GM12874 (cell line): ENCODE results near the gene RBM4B.

ENCODE experiments used
- TF ChIP-seq, protein P1 (sequence below): IDR thresholded peaks from 2 replicates; pipeline ENCODE4 v1.5.1; 2011; ENCODE audit warnings: low read depth, mild to moderate bottlenecking, control low read depth, low read length, moderate library complexity; ENCODE audit not compliant: insufficient read depth

The RBM4B gene, protein sequence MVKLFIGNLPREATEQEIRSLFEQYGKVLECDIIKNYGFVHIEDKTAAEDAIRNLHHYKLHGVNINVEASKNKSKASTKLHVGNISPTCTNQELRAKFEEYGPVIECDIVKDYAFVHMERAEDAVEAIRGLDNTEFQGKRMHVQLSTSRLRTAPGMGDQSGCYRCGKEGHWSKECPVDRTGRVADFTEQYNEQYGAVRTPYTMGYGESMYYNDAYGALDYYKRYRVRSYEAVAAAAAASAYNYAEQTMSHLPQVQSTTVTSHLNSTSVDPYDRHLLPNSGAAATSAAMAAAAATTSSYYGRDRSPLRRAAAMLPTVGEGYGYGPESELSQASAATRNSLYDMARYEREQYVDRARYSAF

DNA sequence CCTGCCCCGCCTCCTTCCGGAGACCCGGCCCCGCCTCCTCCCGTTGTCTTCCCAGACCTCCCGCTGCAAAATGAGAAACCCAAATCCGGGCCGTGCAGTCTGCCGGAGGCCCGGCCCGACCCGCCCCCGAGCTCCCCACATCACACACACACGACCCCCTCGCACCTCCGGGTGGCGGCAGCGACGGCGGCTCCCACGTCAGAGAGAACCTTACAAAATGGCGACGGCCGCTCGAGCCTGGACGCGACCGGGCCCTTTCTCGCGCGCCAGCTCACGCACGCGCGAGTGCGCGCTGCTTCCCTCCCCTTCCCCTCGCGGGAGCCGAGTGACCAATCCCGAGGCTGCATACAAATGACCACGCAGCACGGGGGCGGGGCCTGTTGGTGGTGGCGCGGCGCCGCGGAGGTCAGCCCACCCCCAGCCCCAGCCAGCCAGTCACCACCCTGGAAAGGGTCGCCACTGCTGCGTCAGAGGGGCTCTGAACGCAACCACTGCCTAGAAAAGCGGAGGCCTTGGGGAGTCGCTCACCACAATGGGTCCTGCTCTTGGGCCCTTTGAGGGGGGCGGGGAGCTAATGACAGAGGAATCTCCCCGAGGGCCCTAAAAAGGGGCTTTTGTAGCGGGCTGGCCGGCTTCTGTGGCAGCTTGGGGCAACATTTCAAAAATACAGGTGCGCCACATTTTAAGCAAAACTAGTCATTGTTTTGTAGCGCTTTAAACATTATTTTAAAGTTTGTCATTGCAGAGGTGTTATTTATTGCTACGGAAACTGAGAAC is at the start of gene RBM4B:
Gene RBM4B, minus strand, starts transcription at position 289 of the 777 bp plus-strand sequence. CDS start 808 bp downstream, outside the sequence.
- TF ChIP-seq, protein P1, sequence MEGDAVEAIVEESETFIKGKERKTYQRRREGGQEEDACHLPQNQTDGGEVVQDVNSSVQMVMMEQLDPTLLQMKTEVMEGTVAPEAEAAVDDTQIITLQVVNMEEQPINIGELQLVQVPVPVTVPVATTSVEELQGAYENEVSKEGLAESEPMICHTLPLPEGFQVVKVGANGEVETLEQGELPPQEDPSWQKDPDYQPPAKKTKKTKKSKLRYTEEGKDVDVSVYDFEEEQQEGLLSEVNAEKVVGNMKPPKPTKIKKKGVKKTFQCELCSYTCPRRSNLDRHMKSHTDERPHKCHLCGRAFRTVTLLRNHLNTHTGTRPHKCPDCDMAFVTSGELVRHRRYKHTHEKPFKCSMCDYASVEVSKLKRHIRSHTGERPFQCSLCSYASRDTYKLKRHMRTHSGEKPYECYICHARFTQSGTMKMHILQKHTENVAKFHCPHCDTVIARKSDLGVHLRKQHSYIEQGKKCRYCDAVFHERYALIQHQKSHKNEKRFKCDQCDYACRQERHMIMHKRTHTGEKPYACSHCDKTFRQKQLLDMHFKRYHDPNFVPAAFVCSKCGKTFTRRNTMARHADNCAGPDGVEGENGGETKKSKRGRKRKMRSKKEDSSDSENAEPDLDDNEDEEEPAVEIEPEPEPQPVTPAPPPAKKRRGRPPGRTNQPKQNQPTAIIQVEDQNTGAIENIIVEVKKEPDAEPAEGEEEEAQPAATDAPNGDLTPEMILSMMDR = no peak

DNA sequence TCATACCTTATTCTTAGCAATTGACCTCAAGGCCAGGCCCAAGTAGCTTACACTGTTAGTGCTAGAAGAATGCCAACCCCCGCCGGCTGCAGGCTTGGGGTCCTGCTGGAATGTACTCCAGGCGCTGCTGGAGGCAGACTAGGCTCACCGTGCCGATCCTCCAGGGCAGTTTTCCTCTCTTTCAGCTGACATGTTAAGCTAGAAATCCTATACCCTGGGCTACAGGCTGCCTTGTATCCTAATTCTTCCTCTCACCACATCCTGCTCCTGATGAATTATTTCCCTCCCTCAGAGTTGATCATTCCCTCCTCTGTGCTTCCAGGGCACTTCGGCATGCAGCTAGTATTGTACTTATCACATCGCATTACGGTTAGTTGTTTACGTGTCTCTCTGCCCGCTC is 48.0 kb upstream of the RBM4B start:
- TF ChIP-seq, protein P1 = no peak

DNA sequence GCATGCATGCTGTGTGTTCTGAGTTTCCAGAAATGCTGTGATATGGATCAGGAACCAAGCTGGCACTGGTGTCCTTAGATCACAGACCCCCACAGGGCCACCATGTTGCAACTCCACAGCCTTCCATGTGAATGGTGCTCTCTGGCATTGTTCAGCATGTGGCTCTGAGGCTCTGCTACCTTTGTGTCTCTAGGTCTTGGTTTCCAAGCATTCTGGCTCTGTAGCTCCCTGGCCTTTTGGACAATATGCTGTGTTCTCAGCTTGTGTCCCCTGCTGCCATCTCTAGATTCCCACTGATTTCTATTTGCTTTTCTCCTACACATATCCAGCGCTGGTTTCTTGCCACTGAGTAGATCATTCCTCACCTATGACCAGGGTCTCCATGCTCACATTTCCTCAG is 47.4 kb upstream of the RBM4B start:
- TF ChIP-seq, protein P1 = no peak

DNA sequence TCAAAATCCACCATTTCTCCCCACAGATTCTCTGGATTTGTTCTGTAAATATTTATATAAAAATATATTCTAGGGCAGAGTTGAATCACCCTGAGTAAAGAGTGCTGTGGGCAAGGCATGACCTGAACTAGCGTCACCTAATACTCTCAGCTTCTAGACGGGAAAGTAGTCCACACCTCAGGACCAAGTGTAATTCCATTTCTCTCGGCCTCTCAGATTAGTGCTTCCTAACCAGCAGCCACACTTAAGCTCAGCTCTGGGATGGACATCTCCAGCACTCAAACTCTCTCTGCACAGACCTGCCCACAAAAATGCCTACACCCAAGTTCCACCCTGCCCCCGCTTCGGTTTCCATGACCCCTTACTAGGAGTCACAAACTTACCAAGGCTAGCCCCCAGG is 46.0 kb upstream of the RBM4B start:
- TF ChIP-seq, protein P1 = no peak

DNA sequence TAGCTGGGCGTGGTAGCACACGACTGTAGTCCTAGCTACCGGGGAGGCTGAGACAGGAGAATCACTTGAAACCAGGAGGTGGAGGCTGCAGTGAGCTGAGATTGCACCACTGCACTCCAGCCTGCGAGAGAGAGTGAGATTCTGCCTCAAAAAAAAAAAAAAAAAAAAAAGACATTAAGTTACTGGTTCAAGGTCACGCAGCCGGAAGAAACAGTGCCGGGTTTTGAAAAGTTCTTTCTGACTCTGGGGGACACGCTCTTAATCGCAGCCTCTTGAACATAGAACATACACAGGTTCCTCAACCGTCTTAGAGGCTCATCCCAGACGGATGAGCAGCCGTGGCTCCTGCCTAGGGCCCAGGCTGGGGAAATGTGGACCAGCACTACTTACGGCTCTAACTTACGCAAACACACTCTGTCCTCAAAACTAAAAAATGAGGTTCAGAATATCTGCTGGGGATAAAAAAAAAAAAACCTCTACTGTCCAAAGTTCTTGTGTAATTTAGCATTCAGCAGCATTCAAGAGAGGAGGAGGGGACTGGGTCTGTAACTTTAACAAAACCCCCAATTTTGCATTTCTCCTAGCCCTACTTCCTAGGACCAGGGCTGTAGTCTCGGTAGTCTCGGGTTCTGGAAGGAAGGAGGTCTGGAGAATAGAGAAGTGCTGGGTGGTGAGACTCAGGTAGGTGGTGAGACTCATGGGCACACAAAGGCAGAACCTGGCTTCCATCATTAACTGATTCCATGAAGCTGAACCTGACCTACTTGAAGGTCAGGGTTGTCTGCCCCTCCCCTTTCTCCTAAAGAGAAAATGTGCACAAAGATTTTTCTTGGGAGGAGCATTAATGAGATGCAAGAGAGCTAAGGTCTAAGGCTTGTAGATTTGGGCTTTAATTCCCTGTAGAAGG is 45.3 kb upstream of the RBM4B start:
- TF ChIP-seq, protein P1 = no peak

DNA sequence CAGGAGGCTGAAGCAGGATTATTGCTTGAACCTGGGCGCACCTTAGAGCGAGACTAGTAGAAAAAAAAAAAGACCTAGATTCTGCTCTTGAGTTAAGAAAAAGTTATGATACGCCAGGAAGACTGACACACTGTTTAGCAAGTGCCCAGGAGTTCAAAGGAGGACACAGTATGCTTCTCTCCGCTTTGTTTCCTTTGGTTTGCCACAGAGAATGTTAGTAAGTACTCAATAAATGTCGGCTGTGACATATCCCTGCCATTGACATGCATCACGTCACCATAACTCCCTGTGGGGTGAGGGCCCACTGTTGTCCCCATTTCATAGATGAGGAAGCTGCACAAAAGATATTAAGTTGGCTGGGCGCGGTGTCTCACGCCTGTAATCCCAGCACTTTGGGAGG is 44.3 kb upstream of the RBM4B start:
- TF ChIP-seq, protein P1 = no peak
